Brain microvascular endothelial cell (primary cell): ENCODE data around the gene SETD3.

Source experiments
- DNase-seq: peaks from one replicate; pipeline ENCODE4 v3.0.0-alpha.2; 2020
- H3K27ac ChIP-seq: fragments of 250-450 bp; sonication (Bioruptor Pico); 2 replicates; pipeline ENCODE4 v1.5.1; 2020; ENCODE audit warnings: mild to moderate bottlenecking, moderate library complexity
- H3K27me3 ChIP-seq: fragments of 250-450 bp; sonication (Bioruptor Pico); replicated peaks from 2 replicates; pipeline ENCODE4 v1.5.1; 2020; ENCODE audit warnings: mild to moderate bottlenecking
- H3K36me3 ChIP-seq: fragments of 250-450 bp; sonication (Bioruptor Pico); replicated peaks from 2 replicates; pipeline ENCODE4 v1.5.1; 2020; ENCODE audit warnings: mild to moderate bottlenecking
- H3K4me3 ChIP-seq: 2 replicates; pipeline ENCODE4 v1.5.1; 2011; ENCODE audit warnings: low read depth, mild to moderate bottlenecking, control low read depth, low read length, moderate library complexity
- CTCF ChIP-seq: IDR thresholded peaks from 2 replicates; pipeline ENCODE4 v1.5.1; 2011; ENCODE audit warnings: low read depth, mild to moderate bottlenecking, moderate library complexity, low read length, control low read depth, inconsistent platforms; ENCODE audit errors: missing control alignments
- in situ Hi-C: cut with HindIII; loops from 2 replicates; pipeline ENCODE4 v1.10.0; 2017; ENCODE audit warnings: low sequenced_read_pairs, low pct_ligation_motif_present

The SETD3 gene

GRCh38 chr14:99413911-99414310, 66.7 kb downstream of the SETD3 start:
- in situ Hi-C loops = no loop called here
- no peaks in the 10 kb centered on the region for H3K27me3 ChIP-seq
- no peaks in the 10 kb centered on the region for H3K36me3 ChIP-seq
- H3K4me3 ChIP-seq = no peak overlapping the region
- no peak overlapping the region for H3K27ac ChIP-seq
- no peak for TF ChIP-seq CTCF
- no peak for DNase-seq

GRCh38 chr14:99413172-99413571, 67.5 kb downstream of the SETD3 start:
- in situ Hi-C loops = no loop called here
- no peak for DNase-seq
- Histone ChIP-seq H3K36me3 (no peaks in the 10 kb centered on the region), H3K4me3 (no peak overlapping the region), H3K27ac (peak overlapping the region; percentile 46), H3K27me3 (no peaks in the 10 kb centered on the region)
- no peak for TF ChIP-seq CTCF

- Histone ChIP-seq H3K27me3 (no peaks in the 10 kb centered on the region), H3K27ac (peak overlapping the region; percentile 5), H3K36me3 (no peaks in the 10 kb centered on the region), H3K4me3 (no peak overlapping the region)
- in situ Hi-C loops = no loop called here
- TF ChIP-seq CTCF = no peak
- DNase-seq = peak; percentile 84
Observed at GRCh38 chr14:99412117-99413061, 68.3 kb downstream of the SETD3 start.

- TF ChIP-seq CTCF = no peak
- no peak overlapping the region for H3K27ac ChIP-seq
- H3K36me3 ChIP-seq = no peaks in the 10 kb centered on the region
- in situ Hi-C loops = no loop called here
- DNase-seq = no peak
- no peaks in the 10 kb centered on the region for H3K27me3 ChIP-seq
- H3K4me3 ChIP-seq = no peak overlapping the region
Observed at GRCh38 chr14:99410019-99410418, 70.6 kb downstream of the SETD3 start.

GRCh38 chr14:99408971-99409289, 71.7 kb downstream of the SETD3 start:
- DNase-seq = no peak
- no peak overlapping the region for H3K4me3 ChIP-seq
- no peaks in the 10 kb centered on the region for H3K27me3 ChIP-seq
- no peak overlapping the region for H3K27ac ChIP-seq
- TF ChIP-seq CTCF = no peak
- in situ Hi-C loops = no loop called here
- no peaks in the 10 kb centered on the region for H3K36me3 ChIP-seq
